ENCODE results near the gene EPHB3. TPM values are rescaled to one million over a fixed set of nuclear protein-coding genes. Genes with fewer than 3 reads are reported as not detected.

Gene EPHB3
- total and polyA plus RNA-seq, 10 of the 15 experiments (the other 5 are each of a cell fraction or from before 2014, with no cell fraction given), result 0.09 TPM; not detected in 9

GRCh38 chr3:184561913-184562877, 610 bp downstream of the EPHB3 start:
- DNase-seq (ENCODE audit: low read depth, low spot score) (no peak), ATAC-seq (no peak), FAIRE-seq (no peak)
- Histone ChIP-seq H2AFZ (ENCODE audit: control insufficient read depth, low read depth, low read length) (no peak overlapping the region), H3K9me3 (replicated peaks; ENCODE audit: control insufficient read depth, insufficient read depth, low read length) (no peaks in the 10 kb centered on the region), H3K79me2 (ENCODE audit: control insufficient read depth, insufficient read depth, low read length) (no peaks in the 10 kb centered on the region), H3K4me2 (ENCODE audit: control insufficient read depth, insufficient read depth) (0 out of 2 replicates have a peak overlapping the region, but pooled peaks have one; percentile 68), H3K9ac (ENCODE audit: control insufficient read depth, insufficient read depth, low read length) (no peak overlapping the region), H3K4me3 (no peak overlapping the region), H3K36me3 (ENCODE audit: control insufficient read depth in 2 of 2, insufficient read depth in 2 of 2, low read length in 1 of 2) (no peaks in the 10 kb centered on the region), H3K27ac (ENCODE audit: control insufficient read depth, insufficient read depth) (no peak overlapping the region), H3K4me1 (ENCODE audit: control insufficient read depth, insufficient read depth, low read length) (peaks cover 8% of the 10 kb centered on the region; the same call in 1 of the 2 replicates), H3K27me3 (replicated peaks in 1 of 2; ENCODE audit: control insufficient read depth in 2 of 2, insufficient read depth in 2 of 2, low read length in 1 of 2) (peaks cover 8 to 15% of the 10 kb centered on the region in 2 experiments), H4K20me1 (ENCODE audit: control insufficient read depth, insufficient read depth) (no peaks in the 10 kb centered on the region)
- RAD21 ChIA-PET (ENCODE audit: unreplicated experiment), result interaction anchor here (0.8 to 1.2 kb wide), 6 partner anchors 96 to 314 kb away, joined by 3 to 6 read pairs (median 3); no protein-coding TSS in a partner anchor
- POLR2A ChIA-PET, result interaction anchor here (0.9 kb wide), 1 partner anchor 216 kb away, joined by 3 read pairs; no protein-coding TSS in a partner anchor
- in situ Hi-C loops (cut with MboI), result no loop called here
- SMC1A ChIA-PET (ENCODE audit: uncharacterized antibody, unreplicated experiment), result interaction anchor here (0.9 to 1.7 kb wide), 8 partner anchors 11 to 246 kb away, joined by 3 to 9 read pairs (median 4); no protein-coding TSS in a partner anchor
- 29% methylated on average over 59 of the region's 109 CpGs for WGBS (ENCODE audit: insufficient coverage, insufficient replicate concordance, low lambda C conversion rate, missing lambda C conversion rate)
- TF ChIP-seq NR2C2 (IDR thresholded peaks at IDR 0.05; ENCODE audit: borderline replicate concordance, control insufficient read depth, insufficient read length, low read depth), result no peak
- no peak for TF ChIP-seq IRF3 (IDR thresholded peaks at IDR 0.05)
- TF ChIP-seq SUZ12 (IDR thresholded peaks at IDR 0.05; ENCODE audit: unreplicated experiment), result peak; percentile 24
- TF ChIP-seq CUX1 (IDR thresholded peaks at IDR 0.05; ENCODE audit: insufficient replicate concordance, low read depth, low read length), result no peak
- no TSS peak for BruUV-seq (replicated peaks)
- intact Hi-C loops (cut with micrococcal nuclease; ENCODE audit: unreplicated experiment), result loop anchor here (1.0 kb wide), 3 partner anchors 165 to 241 kb away; no protein-coding TSS in a partner anchor
- CTCF ChIA-PET, result interaction anchor here (0.7 to 1.9 kb wide), 12 partner anchors 17 to 746 kb away, joined by 3 to 20 read pairs (median 5); no protein-coding TSS in a partner anchor

Measured in GM12878 (cell line).